Gastroesophageal sphincter (tissue), 3 donors: ENCODE measurements around the gene C4orf46.

Source experiments
- CTCF ChIP-seq, 4 experiments: fragments of 200-600 bp in 2 of 4; fragments of 450-650 bp in 2 of 4; sonication (generic) in 1 of 4; IDR thresholded peaks; one replicate each; pipeline ENCODE4 v1.5.1; 2017 to 2019; ENCODE audit warnings: antibody characterized with exemption in 4 of 4, mild to moderate bottlenecking in 2 of 4, moderate library complexity in 2 of 4
- EP300 ChIP-seq: sonication (generic); formaldehyde crosslinking; IDR thresholded peaks from one replicate; pipeline ENCODE4 v1.6.1; 2017; ENCODE audit warnings: antibody characterized with exemption, mild to moderate bottlenecking

GRCh38 chr4:158666892-158667291, 4.8 kb downstream of the C4orf46 start:
- TF ChIP-seq CTCF (IDR thresholded peaks at IDR 0.05) (no peak), EP300 (no peak)
